AG08396 (cell line): ENCODE results near the gene OR6B1.
A peak's percentile ranks its signal among the peaks of the same experiment; 100 is the strongest.

Experiments used
- DNase-seq: peaks from one replicate; pipeline ENCODE4 v3.0.0; 2012; ENCODE audit warnings: low spot score, mixed read lengths

OR6B1 gene

DNA sequence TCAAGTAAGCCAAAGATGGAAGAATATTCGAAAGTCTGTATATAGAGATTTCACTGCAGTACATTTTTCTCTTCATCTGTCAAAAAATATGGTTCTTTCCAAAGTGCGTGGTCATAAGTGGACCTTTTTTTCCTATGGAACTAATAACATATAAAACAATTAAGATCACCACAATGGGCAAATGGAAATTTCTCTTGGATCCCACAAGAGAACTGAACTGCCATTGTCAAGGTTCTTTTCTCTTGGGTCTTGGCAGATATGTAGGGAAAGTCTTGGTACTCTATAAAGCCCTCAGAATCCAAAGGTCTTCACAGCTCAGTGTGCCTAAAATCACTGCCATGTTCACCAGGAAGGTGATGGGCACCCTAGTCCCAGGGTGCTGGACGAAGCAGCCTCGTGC is at the start of gene OR6B1:
TSS of gene OR6B1 (plus strand) at position 301 of the 400 bp plus-strand sequence. CDS start 3,677 bp downstream, outside the sequence.
- DNase-seq: no peak

GRCh38 chr7:143953421-143953820 is 46.7 kb upstream of the OR6B1 start:
- no peak for DNase-seq

DNA sequence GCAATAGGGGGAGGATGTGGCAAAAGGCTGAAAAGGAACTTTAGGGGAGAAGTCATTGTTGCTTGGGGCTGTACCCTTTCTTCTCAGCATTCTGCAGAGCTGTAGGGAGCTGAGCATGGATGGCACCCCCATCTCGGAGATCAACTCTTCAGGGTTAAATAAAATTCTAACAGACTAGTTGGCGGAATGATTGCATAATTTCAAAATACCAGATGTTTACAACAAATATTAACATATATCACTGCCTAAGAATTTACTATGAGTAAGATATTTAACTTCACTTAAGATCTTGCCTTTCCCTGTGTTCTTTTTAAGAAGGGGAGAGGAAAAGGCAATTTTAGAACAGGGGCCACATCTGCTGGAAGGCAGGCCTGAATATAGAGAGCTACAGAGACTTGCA is 46.0 kb upstream of the OR6B1 start:
- no peak for DNase-seq

DNA sequence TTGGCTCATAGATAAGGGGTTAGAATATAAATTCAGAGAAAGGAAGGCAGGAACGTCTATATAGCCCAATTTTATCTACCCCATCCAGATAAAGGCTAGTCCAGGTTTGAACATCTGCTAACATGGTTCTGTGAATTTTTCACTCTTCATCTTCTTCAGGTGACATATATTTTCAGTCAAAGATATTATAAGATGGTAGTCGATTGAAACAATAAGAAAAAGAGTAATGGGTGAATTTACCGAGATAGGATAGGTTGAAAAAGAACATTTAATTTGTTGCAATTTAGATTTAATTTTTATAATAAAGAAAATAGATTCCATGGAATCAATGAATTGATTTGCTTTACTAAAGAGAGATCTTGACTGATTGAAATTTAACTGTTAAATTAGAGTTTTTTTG is 45.6 kb upstream of the OR6B1 start, which contains the start of gene OR2F1:
TSS of gene OR2F1 (plus strand) at position 301 of the 400 bp plus-strand sequence. CDS start 5,127 bp downstream, outside the sequence.
- DNase-seq: no peak

DNA sequence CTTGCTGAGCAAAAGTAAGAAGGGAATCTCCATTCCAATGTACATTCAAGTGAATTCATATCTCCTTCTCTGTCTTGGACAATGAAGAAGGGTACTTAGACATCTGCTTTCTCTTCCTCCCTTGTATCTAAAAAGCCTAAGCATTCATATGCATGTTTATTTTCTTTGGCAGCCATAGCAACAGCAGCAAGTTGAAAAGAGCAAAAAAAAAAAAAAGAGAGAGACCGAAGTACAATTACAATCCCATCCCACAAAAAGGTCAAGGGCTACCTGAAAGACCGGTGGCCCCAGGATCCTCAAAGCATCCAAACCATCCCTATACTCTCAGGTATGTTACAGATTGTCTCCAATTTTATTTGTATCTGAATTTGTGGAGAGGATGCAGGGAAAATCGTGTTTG is 41.3 kb upstream of the OR6B1 start:
- no peak for DNase-seq

DNA sequence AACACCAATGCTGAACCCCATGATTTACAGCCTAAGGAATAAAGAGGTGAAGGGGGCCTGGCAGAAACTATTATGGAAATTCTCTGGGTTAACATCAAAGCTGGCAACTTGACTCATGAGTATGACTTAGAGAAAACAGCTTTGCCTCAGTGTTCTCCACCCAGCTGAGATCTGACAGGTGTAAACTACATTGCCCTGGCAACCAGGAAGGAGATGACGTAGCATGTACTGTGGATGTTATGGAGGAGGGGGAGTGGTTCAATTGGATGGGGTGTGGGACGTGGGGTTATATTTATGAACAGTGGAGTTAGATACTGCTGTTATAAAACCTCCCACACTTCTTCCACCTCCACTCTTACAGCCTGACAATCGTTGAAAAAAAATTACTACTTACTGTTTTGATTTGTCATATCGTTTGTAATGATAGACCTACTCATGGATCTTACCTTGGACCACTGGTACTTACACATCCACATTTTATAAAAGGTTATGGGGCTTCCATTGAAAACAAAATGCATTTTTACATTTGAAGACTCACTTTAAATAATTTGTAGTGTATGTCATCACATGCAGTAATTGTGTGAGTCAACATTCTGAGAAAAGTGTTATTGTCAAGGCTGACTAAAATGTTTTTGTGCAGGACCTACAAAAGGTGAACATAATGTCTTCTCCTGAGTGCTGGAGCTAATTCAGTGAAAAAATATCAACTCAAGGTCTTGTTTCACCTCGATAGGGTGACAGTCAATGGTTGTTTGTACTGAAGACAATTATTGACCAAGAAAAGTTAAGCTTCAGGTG is 39.1 kb upstream of the OR6B1 start:
- no peak for DNase-seq

DNA sequence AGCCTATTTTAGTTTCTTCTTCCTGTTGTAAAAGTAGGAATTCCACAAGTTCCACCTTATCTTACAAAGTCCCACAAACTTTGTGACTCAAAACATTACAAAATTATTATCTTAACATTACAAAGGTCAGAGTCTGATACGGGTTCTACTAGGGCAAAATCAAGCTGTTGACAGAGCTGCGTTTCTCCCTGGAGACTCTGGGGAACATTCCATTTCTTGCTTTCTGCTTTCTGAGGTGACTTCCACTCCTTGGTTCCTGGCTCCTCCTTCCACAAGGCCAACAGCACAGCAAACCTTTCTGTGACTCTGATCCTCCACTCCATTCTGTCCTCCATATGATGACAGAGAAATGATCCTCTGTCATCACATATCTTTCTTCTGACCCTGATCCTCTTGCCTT is 34.8 kb upstream of the OR6B1 start:
- no peak for DNase-seq

GRCh38 chr7:143967398-143967797 is 32.7 kb upstream of the OR6B1 start:
- no peak for DNase-seq

GRCh38 chr7:143973870-143974416 is 26.2 kb upstream of the OR6B1 start:
- DNase-seq: no peak

DNA sequence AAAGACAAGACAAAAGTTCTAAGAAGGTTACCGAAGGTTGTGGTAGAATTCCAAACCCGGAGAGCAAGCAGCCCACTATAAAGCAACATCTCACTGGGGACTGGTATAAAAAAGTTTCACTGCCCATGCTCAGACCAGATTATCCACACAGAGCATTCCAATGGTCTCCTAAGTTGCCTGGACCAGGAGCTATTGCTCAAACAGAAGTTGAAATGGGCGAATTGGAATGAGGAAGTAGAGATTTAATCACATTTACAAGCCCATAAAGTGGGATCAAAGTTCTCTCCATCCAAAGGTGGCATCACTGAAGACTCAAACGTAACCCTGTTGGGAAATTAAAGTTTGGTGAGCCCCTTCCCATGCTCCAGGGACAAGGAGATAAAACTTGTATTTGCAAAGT is 25.7 kb upstream of the OR6B1 start:
- DNase-seq: no peak

- DNase-seq: no peak
These were observed 24.5 kb upstream of the OR6B1 start for GRCh38 chr7:143975617-143976016.

DNA sequence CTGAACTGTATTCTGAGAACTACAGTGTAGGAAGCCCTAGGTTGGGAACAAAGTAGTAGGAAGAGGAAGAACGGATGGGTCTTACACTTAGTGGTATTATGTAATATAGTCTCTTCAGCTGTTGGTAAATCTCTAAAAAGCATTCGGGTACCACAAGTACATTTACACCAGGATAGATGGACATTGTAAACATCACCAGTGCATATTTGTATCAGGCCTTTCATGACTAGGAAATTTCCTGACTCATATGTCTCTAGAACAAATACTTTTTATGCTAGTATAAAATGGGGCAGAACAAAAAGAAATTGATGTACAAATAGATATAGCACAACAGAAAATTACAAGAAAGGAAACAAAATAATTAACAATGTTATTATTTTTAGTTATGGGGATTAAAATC is 21.5 kb upstream of the OR6B1 start:
- DNase-seq: no peak

DNA sequence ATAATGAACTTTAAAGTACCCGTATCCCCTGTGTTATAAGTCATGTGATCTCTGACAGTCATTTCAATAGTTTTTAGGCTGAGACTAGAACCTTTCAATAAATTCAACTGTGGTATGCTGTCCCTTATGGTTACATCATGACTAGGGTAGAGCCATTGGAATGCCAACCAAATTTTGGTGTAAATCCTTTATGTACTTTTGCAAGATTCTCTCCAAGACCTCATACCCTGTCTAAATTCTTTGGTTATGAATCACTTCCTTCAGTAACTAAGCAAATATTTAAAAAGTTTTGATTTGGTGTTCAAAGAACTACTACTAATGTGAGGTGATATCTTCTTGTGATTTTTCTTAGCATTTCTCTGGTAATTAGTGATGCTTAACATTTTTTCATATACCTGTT is 20.8 kb upstream of the OR6B1 start:
- DNase-seq: peak; percentile 23

DNA sequence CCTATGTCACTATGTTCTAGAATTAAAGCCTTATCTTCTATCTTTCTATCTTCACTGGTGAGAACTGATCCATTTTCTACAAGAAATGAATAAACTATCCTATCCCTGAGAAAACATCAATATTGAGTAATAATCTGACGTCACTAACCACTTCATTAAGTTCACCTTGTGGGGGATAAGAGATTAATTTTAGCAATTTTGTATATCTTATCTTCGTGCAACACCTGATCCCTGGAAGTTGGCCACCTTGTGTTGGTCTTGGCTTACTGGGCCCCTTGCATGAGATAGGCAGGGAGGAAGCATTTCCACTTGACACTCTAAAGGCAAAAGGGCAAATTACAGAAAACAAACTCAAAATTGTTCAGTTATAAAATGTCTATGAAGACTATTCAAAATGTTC is 20.1 kb upstream of the OR6B1 start:
- DNase-seq: no peak

DNA sequence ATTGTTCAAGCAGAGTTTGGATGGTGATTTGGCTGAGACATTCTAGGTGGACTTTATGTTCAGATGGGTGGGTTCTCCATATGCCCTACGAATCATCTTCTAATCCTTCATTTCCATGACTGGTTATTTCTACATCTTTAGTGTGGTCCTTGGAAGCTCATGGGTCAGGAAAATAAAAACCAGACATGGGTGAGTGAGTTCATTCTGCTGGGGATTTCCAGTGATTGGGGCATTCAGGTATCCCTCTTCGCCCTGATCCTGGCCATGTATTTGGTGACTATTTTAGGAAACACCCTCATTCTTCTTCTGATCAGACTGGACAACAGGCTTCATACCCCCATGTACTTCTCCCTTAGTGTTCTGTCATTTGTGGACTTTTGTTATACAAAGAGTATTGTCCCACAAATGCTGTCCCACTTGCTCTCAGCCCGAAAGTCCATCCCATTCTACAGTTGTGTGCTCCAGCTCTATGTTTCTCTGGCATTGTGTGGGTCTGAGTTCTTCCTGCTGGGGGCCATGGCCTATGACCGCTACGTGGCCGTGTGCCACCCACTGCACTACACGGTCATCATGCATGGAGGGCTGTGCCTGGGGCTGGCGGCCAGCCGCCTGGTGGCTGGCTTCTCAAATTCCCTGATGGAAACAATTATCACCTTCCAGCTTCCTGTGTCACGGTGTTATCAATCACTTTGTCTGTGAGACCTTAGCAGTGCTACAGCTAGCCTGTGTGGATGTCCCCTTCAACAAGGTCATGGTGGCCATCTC is 19.2 kb upstream of the OR6B1 start:
- no peak for DNase-seq

DNA sequence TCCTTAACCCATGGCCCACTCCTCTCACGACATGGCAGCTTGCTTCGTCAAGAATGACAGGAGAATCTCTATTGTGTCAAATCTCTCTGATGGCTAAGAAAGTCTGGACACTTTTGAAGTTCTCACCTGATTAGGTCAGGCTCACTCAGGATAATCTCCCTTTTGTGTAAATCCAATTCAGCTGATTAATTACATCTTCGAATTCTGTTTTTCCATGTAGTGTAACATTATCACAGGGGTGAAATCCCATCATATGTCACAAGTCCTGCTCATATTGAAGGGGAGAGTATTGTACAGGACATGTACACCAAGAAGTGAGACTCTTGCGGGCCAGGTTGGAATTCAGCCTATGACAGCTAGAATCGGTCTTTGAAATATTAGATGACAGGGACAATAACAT is 16.2 kb upstream of the OR6B1 start:
- no peak for DNase-seq

GRCh38 chr7:143987513-143987912 is 12.6 kb upstream of the OR6B1 start:
- no peak for DNase-seq

DNA sequence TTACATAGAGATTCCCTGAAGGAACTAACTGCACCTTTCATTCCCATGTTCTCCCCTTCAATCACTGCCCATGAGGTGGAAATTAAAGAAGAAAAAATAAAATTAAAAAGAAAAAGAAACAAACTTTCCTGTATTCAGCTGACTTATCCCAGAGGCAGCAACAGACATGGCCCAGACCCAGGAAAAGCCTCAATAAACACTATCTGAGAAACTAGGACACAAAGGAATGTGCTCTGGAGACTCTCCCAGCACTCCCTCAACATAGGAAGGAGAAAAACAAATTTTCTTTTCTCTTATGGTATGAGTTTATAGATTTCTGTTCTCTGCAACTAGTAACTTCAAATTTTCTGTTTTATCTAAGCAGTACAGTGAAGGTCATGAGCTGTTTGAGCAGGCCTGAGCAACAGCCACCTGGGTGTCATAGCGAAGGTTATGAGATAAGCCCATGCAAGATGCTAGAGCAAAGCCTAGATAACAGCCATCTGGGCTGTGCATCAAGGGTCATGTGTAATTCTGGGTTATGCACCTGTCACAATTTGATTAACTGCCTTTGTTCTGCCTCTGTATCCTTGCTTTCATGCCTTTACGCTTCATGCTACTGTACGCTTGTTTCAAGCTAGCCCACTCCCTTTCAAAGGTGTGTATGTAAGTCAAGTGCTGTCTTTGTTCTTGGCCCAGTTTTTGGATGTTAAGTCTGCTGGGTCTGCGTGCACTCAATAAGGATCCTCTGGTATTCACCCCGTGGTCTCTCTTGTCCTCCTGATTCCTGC is 11.0 kb upstream of the OR6B1 start:
- DNase-seq: peak; percentile 16

DNA sequence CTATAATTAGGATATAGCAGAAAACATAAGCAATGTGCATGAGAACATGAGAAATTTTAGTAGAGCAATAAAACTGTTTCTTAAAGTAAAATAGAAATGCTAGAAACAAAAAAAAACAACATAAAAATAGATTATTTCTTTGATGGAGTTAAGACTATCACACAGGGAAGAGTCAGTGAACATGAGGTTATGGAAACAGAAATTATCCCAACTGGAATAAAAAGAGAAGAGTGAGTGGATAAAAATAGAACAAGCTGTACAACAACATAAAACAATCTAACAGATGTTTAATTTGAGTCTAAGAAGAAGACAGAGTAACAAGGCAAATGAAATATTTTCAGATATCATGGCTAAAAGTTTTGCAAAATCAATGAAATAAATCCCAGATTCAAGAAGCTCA is 7.5 kb upstream of the OR6B1 start:
- no peak for DNase-seq

- no peak for DNase-seq
These were observed 6.2 kb upstream of the OR6B1 start for GRCh38 chr7:143993924-143994323.

GRCh38 chr7:144001543-144001942 is 1.4 kb downstream of the OR6B1 start:
- DNase-seq: no peak

GRCh38 chr7:144004703-144005102 is 4.6 kb downstream of the OR6B1 start:
- DNase-seq: no peak
